Mesenteric fat pad (tissue), 1 donor: ENCODE data around the gene NFKBIZ. TPM values are rescaled to one million over a fixed set of nuclear protein-coding genes. Genes with fewer than 3 reads are reported as not detected.
"Not testable (repeated sequence)": the region's sequence is repeated elsewhere in the genome, so short reads cannot be mapped to it uniquely, and the experiment has no call there.

Experiments
- DNase-seq: peaks from one replicate; pipeline ENCODE4 v3.0.0-alpha.2; 2020; ENCODE audit warnings: low spot score
- total RNA-seq: library from RNA; stranded (reverse); fragmentation: NEBNext Ultra II Directional; extraction: Animal tissue kit (Norgen Biotek cat#: 25700); gene quantifications from one replicate; pipeline ENCODE4 v1.2.1, GENCODE V29; 2021
- donor health status: DM: yes; HTN: yes; CAD: no.

Gene NFKBIZ
- total RNA-seq, 1 donor from 2014 or later, result 133 TPM

DNA sequence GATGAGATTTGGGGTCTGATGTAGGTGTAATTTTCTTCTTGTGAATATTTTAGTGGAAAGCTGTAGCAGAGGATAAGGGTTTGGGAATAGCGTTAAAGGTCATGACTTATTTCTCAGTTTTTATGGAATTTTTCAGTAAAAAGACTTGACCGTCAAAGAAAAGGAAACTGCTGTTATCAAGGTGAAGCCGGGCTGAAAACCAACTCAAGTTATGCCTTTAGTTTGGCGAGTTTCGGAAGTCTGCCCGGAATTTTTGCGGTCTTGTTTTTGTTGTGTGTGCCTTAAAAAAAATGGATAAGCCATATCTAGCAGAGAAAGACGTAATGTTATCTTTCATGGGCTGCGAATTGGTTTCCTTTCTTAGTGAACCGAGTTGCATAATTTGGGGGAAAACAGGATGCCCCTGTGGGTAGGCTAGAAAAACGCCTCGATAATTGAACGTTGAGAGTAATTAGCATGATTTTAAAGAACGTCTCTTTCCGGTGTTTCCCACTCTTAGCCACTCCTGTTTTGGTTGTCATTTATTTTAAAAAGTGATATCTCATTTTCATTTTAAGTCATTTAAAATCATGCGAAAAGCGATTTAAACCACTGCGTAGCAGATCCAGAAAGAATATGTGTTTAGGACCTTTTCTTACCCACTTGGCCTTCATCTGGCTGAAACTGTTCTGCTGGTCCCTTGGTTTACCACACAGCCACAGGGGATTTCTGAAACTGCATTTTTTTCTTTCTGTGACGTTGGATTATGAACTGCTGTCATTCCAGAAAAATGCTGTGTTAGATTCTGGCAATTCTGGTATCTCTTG, 1.1 kb downstream of the NFKBIZ start:
- DNase-seq, result no peak

DNA sequence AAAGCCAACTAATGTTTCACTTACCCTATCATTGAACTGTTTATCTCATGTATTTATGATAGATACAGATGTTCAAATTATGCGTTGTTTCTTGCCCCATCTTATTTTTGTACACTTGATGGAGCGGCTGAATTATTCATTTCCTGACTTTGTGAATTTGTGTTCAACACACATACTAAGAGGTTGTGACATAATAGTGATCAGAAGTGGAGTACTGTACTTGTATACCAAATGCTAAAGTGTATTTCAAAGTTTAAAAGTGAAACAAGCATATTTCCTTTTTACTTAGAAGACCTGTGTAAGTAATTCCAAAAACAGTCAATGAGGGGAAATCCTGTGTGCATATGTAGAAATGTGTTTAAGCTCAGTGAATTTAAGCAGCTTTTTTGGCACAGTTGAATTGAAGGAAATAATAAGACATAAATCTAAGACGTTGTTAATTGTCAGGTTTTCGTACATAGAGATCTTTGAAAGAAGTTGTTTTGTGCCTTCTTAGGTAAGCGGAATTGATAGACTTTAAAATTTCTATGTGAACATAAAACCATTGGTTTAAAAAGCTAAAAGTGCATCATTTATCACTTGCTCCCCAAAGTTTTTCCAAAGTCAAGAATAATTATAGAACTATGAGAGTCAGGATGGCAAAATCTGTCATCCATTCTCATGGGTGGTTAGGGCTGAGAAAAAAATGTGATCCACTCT, 1.9 kb downstream of the NFKBIZ start:
- no peak for DNase-seq

DNA sequence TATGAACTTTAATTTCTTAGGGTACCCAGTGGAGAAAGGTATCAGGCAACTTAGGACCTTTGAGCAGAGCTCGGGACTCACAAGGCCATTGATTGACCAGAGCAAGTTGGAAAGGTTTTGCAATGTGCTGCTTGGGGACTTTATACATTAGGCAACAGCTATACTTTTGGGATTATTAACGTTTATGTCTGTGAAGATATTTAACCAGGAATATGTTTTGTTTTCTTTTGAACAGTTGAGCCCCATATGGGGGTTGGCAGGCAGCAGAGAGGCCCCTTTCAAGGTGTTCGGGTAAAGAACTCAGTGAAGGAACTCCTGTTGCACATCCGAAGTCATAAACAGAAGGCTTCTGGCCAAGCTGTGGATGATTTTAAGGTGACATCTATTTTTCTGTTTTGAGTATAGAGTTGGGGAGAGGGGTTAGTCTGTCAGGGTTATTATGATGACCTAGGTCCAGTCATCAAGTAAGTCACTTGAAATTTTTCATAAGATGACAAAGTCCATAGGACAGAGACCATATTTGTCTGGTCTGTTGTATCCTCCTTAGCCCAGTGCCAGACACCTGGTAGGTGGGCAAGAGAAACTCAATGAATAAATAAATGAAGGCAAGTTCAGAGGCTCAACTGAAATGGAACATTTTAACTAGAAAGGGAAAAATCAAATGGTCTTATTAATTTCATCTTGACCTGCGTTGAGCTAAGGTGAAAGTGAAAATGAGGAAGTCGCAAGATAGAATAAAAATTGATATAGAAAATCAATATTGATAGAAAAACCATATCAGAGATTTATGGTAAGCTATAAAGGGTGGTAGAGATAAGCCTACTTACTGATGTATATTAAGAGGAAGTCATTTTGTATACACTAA, 2.8 kb downstream of the NFKBIZ start:
- no peak for DNase-seq

DNA sequence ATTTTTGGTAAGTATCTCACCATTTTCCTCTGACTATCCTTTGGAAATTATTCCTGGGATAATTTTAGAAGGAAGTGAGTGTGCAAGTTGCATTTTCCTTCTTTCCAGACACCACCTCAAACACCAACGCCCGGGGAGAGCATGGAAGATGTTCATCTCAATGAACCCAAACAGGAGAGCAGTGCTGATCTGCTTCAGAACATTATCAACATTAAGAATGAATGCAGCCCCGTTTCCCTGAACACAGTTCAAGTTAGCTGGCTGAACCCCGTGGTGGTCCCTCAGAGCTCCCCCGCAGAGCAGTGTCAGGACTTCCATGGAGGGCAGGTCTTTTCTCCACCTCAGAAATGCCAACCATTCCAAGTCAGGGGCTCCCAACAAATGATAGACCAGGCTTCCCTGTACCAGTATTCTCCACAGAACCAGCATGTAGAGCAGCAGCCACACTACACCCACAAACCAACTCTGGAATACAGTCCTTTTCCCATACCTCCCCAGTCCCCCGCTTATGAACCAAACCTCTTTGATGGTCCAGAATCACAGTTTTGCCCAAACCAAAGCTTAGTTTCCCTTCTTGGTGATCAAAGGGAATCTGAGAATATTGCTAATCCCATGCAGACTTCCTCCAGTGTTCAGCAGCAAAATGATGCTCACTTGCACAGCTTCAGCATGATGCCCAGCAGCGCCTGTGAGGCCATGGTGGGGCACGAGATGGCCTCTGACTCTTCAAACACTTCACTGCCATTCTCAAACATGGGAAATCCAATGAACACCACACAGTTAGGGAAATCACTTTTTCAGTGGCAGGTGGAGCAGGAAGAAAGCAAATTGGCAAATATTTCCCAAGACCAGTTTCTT, 3.9 kb downstream of the NFKBIZ start:
- DNase-seq, result no peak

DNA sequence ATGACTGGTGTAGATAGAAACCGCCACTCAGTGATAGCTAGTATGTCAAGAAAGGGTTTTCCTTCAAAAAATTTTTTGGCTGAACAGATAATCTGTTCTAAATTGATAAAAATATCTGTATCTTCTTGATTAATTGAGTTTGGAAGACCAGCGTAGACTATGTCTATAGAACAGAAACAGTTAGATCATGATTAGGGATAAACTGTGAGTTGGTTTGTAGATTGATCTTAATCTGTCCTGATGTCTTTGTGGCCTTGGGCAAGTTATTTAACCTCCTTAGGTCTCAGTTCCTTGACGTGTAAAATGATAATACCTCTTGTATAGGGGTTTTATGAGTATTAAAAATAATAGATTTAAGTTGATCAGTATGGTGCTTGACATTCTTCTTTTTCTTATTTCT, 4.7 kb downstream of the NFKBIZ start:
- no peak for DNase-seq

DNA sequence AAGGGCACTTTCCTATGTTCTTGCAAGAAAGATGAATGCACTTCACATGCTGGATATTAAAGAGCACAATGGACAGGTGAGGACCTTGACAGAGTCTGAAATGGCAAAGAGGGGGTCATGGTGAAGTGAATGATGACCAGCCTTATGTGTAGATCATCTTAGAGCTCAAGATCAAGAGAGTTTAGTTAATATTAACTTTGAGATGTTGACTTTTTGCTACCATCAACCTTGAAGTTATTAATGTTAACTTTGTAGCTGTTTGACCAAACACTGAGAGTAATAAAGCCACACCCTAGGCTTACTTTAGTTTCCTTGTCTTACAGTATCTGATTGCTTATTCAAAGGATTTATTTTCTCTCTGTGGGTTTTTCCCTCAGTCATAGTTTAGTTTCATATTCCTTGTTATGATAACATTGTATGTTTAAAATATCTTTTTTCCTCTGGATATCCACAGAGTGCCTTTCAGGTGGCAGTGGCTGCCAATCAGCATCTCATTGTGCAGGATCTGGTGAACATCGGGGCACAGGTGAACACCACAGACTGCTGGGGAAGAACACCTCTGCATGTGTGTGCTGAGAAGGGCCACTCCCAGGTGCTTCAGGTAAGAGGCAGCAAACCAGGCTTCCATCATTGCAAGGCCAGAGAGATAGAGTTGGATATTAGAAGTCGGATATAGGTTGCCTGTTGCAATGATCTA, 5.4 kb downstream of the NFKBIZ start:
- DNase-seq, result no peak

DNA sequence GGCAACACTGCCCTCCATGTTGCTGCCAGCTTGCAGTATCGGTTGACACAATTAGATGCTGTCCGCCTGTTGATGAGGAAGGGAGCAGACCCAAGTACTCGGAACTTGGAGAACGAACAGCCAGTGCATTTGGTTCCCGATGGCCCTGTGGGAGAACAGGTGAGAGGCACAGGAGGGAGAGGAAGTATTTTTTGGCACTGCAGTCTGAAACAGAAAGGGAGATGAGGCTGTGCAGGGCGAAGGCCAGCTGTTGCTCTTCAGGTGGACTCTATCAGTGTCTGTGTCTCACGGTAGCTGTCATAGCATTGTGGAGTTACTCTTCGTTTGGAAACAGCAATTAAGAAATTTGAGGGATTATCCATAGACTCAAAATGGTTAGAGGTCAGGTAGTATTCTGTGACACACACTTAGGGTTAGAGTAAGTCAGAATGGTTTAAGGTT, 8.0 kb downstream of the NFKBIZ start:
- no peak for DNase-seq

DNA sequence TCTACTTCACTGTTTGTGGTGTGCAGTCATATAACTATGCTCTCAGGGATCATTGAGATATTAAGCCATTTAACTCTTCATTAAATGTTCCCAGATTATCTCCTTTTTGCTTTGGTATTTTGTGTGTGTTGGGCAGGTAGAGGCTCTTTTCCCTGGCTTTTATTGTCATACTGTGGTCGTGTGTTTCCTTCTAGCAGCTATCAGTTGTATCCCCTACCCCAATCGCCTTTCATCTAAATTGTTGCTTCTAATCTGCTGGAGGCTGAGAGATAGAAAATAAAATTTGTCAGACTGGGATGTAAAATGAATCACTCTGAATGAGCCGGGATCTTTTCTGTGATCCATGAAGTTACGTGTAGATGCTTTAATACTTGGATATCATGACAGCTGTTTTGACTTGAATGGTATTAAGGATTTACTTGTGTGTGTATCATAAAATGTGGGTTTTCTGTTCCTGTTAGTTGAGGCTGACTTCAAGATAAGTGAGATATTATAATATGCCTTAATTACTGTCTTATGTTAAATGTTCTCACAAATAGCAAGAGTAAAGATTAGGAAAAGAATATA, 9.2 kb downstream of the NFKBIZ start:
- DNase-seq, result no peak

DNA sequence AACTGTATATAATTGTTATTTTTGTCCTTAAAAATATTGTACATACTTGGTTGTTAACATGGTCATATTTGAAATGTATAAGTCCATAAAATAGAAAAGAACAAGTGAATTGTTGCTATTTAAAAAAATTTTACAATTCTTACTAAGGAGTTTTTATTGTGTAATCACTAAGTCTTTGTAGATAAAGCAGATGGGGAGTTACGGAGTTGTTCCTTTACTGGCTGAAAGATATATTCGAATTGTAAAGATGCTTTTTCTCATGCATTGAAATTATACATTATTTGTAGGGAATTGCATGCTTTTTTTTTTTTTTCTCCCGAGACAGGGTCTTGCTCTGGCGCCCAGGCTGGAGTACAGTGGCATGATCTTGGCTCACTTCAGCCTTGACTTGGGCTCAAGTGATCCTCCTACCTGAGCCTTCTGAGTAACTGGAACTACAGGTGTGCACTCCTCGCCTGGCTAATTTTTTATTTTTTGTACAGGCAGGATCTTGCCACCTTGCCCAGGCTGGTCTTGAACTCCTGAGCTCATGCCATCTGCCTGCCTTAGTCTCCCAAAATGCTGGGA, 10.7 kb downstream of the NFKBIZ start:
- no peak for DNase-seq

DNA sequence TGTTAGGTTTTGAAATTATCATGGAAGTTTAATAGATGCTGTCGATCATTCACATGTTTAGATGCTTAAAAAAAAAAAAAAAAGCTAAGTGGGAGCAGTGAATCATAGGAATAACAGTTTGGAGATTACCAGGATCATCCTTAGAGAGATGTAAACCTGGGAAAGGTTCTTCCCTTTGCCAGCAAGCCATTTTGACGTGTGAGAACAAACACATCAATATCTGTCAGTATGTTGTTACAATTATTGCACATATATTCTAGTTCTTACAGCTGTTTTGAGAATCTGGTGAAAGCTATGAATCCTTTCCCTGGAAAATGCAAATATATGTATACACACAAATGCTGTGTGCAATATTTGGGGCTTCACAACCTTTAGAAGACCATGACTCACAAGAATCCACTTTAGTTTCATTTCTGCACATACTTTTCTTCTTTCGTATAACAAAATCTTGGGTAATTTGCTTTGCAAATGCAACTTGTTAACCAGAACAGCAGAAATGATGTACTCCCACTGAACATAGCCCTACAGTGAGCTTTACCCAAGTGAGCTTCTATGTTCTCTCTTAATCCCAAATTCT, 12.0 kb downstream of the NFKBIZ start:
- no peak for DNase-seq

DNA sequence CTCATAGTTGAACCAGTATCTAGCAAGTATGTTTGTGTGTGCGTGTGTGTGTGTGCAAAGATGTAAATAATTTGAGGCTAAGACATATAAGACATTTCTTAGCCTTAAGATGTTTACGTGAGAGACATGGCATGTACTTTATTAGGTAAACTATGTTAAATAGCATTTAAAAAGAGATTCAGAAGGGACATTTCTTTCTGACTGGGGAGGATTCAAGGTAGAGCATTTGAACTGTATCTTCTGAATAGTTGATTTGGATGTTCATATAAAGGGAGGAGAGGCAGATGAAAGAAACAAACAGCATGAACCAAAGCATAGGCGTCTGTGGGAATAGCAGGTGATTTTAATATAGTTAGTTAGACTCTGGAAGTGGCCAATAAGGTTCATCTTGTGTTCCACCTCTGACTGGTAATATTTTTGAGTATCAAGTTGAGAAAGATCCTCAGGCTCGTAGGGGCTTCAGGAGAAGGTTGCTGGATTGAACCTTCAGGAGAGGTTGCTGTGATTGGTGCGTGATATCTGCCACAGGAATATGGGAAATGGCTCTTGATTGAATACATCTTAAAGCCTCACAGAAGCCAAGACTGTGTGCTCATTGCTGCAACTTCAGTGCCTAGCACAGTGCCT, 12.6 kb downstream of the NFKBIZ start:
- no peak for DNase-seq

DNA sequence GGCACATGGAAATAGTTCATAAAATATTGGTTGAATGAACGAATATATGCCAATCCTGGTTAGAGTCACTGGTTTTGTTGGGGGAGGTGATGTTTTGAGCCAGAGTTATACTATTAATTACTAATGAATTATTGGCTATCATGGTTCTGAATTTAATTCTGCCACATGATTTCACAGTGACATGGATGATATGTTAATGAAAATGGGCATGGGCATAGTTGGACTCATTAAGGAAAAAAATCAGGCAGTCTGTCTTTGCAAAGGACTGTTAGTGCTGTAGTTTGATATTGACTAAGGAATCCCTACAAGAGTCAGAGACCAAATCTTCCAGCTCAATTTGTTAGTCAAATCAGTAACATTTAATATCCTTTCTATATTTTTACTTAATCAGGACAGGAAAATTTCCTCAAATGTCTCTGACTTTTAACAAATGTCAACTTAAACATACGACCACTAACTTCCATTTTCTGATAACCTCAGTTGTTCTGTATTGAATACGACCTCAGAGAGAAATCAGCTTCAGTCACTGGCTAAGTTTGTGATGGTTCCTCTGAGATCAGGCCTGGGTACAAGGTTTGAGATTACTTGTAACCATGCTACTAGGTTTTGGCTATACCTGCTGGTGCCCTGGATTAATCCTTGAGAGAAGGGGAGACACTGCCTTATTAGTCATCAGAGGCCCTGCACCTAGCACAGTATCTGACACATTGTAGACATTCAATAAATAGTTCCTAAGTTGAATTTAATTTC, 13.3 kb downstream of the NFKBIZ start:
- DNase-seq, result no peak

DNA sequence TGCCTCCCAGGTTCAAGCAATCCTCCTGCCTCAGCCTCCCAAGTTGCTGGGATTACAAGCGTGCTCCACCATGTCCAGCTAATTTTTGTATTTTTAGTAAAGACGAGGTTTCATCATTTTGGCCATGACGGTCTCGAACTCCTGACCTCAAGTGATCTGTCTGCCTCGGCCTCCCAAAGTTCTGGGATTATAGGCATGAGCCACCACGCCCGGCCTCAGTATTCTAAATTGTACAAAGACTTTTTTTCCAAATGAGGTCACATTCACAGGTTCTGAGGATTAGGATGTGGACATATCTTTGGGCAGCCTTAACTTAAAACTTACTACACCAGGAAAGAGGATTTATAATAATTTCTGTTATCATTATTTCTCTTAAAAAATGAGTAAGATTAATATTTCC, 15.6 kb downstream of the NFKBIZ start:
- DNase-seq, result not testable (repeated sequence)

DNA sequence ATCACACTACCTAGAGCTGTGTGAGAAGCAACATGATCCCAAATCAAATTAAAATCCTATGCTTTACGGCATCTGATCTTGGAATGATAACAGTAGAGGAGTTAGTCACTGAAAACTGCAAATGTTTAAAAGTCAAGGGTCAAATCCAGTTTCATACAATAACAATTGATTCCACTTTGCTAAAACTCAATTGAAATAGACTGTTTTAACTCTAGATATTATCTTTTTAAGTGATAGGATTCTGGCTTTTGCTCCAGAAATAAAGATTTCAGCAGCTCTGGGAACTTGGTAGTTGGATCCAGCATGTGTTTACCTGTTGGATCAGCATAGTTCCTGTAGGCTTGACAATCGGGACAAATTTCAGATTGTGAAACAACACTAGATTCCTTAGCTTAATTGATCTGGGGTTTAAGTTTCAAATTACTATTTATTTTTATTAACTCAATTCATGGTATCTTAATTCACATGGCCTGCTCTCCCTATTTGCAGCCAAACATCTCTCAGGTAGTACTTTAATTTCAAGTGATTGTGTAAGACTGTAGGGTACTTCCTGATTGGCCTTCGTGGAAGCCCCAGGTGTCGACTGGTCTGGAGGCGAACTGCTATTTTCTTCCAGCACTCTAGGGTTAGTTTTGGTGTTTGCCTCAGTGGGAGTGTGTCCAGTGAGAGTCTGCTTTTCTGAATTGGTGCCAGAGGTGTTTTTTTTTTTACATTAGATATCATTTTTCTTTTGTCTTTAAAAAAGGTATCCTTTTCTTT, 16.6 kb downstream of the NFKBIZ start:
- DNase-seq, result no peak

DNA sequence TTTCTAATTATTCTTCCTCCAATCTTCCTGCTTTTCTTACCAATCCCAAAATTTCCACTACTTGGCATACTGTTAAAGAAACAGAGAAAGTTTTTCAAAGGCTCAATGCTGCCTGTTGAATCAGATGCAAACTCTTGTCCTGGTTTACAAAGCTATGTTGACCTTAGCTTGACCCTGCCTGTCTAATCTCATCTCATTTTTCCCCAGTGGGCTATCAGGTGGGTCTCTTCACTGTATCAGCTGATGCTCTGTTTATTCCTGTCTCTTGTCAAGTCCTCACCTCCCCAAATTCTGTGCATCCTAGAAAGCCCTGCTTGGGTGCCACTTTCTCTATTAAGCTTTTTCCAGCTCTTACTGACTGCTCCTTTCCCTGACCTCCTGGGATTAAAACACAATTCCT, 18.2 kb downstream of the NFKBIZ start:
- DNase-seq, result no peak

DNA sequence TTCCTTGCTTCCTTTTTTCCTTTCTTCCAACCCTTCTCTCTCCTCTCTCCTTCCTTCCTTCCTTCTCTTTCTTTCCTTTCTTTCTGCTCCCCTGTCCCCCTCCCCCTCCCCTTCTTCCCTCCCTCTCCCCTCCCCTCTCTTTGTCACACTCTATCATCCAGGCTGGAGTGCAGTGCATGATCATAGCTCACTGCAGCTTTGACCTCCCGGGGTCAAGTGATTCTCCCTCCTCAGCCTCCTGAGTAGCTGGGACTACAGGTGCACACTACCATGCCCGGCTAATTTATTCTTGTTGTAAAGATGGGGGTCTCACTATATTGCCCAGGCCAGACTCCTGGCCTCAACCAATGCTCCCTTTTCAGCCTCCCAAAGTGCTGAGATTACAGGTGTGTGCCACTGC, 18.7 kb downstream of the NFKBIZ start:
- no peak for DNase-seq
